Measurements from ENCODE around the gene SLC7A11.

Gene SLC7A11

DNA sequence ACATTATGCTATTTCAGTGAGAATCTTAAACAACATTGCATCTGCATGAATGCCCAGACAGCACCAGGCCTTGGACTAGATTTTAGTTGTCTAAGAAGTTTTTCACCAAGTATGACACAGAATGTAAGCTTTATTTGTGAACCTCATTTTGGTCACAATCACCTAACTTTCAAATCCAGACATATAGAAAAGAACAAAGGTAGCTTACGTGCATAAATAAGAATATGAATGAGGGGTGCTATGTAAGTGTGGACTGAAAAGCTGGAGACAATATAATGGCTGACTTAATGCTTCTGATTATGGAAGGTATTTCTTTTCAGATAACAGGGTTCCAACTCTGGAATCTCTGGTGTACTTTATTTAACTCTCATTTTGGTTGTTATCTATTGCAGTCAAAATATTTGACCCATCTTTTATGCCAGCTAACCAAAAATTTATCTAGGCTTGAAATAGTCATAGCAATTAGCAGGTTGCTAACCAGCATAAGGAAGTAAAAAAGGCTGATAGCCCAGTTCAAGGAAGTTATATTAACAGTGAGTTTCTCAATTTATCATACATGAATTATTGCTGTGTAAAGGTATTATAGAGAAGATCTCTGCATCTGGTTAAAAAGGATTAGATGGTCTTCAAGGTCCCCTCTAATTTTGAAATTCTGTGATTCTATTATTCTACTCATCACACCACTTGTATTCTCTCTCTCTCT lies 36.5 kb downstream of the SLC7A11 start:
- no peak for DNase-seq (ENCODE audit: low read depth in 2 of 2)

DNA sequence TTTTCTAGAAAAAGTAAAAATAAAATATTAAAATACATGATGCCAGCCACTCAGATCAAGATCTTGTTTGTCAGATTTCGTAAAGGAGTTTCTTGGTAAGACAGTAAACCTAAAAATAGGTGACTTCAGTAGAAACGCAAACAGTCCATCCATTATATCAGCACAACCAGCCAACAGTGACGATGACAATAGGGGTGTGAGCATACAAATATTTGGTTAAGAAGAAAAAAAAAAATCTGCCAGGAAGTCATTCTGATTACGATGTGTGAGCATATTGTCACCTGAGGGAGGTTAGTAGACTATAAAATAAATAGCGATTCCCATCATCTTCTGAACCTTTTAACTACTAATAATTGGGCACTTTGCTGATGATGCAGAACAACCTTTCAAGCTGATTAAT lies 37.6 kb downstream of the SLC7A11 start:
- DNase-seq (ENCODE audit: low read depth in 2 of 2): no peak

DNA sequence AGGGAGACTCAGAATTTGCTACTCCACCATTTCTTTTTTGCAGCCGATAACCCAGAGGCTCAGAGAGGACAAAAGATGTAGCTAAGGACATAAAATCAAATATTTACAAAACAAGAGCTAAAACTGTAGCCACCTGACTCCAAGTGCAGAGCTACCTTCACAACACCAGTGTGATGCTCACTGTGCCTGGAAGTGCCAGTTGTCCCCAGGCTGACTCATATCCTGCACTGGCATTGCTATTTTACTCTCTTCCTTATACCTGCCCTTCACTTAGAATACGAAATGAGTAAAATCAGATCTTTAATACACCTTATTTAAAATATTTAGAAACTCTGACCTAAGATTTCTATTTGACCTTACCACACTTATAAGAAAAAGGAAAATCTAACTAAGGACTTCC lies 39.5 kb downstream of the SLC7A11 start:
- no peak for DNase-seq (ENCODE audit: low read depth in 2 of 2)

DNA sequence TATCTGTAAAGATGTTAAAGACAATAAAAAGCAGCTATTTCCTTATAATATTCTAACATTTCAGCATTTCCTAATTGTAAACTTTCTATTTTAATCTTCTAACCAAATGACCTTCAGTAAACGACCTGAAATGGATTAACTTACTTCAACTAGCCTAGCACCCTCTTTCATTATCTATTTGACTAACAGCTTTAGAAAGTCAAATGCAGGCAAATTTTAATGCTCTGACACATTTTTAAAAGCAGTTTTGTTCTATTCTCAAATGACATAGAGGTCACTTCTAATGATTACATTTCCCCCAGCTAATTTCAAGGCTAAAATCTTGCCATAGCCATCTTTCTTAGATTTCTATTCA lies 41.9 kb downstream of the SLC7A11 start:
- DNase-seq (ENCODE audit: low read depth in 2 of 2): no peak

DNA sequence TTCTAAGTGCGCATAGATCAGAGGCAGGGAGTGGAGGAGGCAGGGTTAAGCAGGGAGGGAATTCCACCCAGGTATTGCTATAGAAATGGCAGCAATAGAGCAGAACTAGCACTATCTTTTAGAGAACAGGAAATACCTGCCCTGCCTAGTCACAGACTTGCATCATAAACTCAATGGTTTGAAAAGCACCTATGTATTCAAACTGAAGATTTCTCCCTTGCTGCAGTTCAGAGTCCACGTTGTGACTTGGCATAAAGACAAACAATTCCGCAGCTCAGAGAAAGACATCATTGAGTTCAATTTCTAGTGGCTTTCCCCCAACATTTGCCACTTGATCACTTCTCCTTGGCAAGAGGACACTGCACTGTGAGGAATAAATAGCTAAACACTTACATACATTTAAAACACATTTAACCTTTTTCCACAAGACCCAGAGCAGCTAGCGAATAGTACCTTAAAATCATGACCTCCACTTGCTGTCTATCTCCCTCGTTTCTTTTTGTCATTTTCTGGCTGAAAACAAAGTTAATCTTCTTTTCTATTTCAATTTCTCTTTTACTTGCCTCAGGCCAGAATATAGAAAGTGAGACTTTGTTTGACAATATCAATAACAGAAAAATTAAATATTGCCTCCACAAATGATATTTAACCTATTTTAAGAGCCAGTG lies 42.4 kb downstream of the SLC7A11 start:
- no peak for DNase-seq (ENCODE audit: low read depth in 2 of 2)

DNA sequence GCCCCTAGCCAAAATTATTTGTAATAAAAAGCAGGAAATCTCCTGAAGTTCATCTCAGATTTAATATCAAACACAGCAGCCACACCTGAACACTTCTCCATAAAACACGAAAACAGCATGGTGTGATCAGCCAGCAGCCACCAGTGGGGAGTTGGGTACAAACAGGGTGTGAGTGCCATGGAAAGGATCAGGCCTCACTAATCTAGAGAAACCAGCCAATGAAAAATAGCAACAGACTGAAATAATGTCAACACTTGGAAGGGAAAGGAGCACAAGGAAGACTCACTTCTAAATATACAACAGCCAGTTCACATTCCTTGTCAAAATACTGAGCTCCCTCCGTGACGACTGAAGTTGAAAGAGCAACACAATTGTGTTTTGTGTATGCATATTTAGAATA lies 46.0 kb downstream of the SLC7A11 start:
- no peak for DNase-seq (ENCODE audit: low read depth in 2 of 2)

DNA sequence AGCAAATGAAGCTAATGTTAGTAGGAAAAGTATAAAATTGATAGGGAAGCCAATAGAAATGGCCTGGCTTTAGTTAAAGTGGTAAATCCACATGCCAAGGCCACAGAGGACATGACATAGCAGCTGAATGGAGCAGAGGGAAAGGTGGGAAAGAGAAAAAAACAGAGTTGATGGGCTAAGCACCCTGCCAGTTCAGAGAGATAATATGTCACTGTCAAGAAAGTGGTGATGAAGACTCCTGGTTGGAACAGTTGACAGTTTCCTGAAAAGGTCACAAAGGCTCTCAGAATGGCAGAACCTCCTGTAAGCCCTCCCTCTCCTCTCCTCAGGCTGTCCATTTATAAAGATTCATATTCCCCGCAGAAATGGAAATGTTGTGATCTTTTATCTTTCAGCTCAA lies 48.2 kb downstream of the SLC7A11 start:
- no peak for DNase-seq (ENCODE audit: low read depth in 2 of 2)

DNA sequence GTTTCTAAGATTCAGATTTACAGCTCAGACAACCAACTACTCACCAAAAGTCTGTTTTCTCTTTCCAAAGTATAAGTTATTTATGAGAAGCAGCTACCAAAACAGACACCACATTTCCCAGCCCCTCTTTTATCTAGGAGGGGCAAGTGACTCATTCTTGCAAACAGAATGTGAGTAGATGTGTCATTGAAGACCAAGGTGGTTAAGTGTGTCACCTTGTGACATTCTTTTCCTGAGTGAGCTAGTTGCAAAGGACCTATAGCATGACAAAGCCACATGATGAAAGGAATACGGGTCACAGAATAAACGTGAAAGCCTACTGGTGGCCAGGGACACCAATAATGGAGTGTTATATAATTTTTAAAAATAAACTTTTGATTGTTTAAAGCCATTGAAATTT lies 50.0 kb downstream of the SLC7A11 start:
- DNase-seq (ENCODE audit: low read depth in 2 of 2): no peak

DNA sequence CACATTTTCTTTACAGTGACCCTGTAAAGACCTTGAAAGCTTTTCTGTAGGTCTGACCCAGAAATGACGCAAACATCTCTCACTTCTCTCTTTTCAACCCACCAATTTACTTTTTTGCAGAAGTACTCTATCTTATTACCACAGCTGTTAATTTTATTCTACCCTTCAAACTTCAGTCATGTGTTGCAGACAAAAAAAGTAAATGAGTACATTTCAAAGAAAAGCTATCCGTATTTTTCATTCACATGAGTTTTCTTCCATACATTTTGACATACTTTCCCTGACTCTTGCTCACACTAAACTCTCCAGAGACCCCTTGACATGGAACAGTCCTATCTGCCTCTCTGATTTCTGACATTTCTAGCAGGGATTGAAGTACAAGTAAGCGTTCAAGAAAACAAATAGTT lies 51.7 kb downstream of the SLC7A11 start:
- DNase-seq (ENCODE audit: low read depth in 2 of 2): no peak

DNA sequence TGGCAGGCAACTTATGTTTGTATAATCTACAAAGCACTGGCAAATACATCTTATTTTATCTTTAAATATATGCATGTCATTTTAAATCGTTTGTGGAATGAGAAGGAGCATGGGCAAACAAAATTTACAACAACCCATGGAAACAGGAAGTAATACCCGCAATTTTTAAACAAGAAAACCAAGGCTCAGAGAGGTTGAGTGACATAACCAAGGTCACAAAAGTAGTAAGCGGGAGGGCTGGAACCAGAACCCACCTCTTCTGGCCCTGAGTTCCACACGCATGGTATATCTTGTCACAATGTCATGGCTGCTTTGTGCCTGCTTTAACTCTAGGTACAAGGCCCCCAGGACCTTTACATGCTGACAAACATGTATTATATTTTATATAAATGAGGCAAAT lies 52.9 kb downstream of the SLC7A11 start:
- no peak for DNase-seq (ENCODE audit: low read depth in 2 of 2)

DNA sequence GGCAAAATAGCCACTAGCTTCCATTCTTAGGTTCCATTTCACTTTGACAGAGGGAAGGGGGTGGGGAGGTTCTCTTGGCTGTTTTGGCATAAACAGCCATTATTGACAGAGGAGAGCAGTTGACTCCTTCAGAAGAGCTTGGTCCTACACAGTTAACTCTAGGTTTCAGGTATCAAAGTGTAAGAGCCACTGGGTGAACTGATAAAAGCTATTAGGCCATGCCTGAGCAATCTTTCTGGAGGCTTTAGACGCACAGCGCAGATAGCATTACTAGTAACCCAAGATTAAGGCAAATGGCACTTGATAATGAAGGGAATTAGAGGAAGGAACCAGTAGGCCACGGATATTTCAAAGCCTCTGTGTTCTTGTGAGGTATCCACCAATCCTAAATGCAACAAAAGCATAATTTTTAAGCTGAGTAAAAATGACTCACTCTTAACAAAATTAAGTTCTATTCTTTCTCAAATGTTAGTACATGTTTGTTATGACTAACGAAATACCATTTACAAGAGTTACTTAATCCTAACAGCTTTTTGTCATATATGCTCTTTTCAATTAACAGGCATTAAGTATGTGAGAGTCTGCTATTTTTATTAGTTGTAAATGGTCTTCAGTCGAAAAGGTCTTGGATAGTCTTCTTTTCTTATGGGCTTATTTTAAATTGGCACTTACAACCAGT lies 53.6 kb downstream of the SLC7A11 start:
- DNase-seq (ENCODE audit: low read depth in 2 of 2): no peak

DNA sequence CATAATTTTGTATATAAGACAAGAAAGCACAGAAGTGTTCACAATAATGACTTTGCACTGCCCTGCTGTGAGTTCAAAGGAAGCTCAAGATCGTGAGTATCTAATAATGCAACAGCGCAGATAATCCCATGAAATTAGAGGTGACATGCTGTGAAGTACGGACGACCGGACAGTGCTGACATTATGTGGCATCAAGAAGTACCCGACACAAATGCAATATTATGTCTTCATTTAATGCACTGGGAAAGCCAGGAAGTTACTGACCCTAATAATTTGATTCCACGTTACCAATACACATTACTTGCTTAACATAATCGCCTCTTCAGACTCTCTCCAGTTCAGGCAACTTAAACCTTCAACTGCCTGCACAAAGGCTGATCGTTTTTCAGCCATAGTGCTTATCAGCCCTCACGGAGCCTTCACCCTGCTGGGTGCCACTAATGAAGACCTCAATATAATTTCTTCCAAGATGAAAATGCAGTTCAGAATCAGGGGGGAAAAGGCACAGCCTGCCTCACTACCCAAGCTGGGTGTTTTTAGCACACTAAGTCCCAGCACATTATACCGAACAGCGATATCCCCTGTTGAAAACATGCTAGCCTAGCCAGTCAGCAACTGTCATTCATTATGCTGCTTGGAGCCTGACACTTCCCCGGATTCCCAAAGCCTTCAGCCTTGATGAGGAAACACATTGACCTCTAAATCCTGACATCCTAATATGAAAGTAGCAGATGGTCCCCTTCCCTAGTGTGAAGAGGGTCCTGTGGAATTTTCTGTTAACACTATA lies 56.1 kb downstream of the SLC7A11 start:
- no peak for DNase-seq (ENCODE audit: low read depth in 2 of 2)

DNA sequence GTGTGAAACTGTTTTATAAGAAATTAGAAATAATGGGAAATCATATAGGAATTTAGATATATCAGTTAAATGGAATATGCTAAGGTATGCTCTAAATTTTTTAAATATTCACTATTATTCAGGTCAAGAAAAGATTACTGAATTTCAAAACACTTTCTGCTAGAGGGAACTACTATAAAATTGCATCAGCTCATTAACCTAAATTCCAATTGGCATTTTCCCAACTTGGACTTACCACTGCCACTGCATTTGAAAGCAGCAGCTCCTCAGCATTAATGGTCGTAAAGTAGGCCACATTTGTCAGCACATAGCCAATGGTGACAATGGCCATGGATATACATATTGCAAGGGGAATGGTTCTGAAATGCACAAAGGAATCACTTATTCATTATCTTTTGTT lies 57.3 kb downstream of the SLC7A11 start:
- DNase-seq (ENCODE audit: low read depth in 2 of 2): no peak

DNA sequence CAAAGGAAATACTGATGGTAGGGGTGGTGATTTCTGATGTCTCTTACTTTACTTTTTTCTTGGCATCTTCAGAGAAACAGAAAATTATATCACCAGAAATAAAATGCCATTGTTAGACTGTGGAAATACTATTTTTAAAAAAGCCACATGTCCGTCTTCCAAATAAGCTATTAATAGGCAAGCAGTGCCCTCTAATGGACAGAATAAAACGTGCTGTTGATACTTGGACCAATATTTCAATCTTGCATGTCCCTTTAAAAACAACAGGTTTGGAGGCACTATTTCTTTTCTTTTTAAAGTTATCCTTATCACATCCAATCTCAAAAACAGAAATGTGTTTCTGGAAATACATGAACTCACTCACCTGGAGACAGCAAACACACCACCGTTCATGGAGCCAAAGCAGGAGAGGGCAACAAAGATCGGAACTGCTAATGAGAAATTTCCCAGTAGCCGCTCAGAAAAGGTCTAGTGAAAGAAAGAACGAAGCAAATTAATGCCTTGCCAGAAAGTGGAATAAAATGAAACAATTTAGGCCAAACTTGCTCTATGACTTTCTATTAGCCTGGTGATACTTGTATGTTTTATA lies 59.2 kb downstream of the SLC7A11 start:
- DNase-seq (ENCODE audit: low read depth in 2 of 2): no peak

DNA sequence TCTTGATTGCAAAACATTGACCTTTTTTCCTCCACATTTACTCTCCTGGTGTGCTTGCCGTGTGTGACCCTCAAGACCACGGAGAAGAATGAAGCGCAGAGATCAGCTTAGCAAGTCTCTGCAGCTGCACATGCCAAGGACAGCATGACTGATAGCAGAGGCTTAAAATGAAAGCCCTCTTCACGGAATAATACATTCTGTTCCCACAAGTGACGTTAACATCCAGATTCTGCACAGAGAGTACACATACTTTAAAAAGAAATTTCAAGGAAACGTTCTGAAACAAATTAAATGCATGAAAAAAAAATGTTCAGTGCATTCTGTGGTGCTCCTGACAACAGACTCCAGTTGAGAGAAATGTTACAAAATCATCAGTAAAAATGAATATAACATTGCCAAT lies 60.9 kb downstream of the SLC7A11 start:
- DNase-seq (ENCODE audit: low read depth in 2 of 2): no peak

DNA sequence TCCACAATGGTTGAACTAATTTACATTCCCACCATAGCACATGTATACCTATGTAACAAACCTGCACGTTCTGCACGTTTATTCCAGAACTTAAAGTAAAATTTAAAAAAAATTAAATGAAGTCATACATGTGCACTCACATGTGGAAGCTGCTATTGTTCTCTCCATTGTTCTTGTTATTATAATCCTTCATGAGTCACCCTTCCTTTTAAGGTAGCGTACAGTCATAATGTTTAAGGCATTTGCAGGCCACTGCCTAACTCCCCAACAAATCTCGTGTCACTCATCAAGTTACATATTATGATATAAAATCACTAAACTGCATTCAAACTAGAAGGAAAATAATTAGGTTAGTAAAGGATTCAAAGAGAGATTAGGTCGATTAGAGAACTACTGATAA lies 63.6 kb downstream of the SLC7A11 start:
- no peak for DNase-seq (ENCODE audit: low read depth in 2 of 2)

DNA sequence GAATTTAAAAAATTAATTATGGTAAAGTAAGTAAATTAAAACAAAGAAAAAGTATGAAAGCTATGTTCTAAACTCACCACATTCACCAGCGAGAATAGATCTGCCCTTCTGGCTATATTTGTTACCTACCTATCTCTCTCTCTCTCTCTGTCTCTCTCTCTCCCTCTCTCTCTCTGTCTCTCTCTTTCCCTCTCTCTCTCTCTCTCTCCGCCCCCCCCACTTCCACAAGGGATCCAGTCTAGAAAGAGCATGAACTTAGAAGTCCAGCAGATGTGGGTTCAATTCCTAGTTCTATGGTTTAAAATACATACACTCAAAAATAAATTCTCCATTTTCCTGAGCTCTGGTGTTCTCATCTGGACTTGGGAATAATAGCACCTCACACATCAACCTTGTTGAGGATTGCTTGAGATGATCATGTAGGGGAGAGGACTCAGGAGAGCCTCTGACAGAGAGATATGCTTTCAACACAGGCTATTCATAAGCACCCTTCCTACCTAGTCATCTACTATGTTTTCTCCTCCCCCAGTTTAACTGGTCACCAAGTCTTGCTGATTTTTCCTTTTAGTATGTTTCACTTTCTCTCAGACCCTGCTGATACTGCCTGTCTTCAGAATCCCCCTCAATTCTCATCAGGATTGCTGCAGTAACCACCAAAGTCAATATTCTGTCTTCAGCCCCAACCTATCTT lies 64.7 kb downstream of the SLC7A11 start:
- no peak for DNase-seq (ENCODE audit: low read depth in 2 of 2)

DNA sequence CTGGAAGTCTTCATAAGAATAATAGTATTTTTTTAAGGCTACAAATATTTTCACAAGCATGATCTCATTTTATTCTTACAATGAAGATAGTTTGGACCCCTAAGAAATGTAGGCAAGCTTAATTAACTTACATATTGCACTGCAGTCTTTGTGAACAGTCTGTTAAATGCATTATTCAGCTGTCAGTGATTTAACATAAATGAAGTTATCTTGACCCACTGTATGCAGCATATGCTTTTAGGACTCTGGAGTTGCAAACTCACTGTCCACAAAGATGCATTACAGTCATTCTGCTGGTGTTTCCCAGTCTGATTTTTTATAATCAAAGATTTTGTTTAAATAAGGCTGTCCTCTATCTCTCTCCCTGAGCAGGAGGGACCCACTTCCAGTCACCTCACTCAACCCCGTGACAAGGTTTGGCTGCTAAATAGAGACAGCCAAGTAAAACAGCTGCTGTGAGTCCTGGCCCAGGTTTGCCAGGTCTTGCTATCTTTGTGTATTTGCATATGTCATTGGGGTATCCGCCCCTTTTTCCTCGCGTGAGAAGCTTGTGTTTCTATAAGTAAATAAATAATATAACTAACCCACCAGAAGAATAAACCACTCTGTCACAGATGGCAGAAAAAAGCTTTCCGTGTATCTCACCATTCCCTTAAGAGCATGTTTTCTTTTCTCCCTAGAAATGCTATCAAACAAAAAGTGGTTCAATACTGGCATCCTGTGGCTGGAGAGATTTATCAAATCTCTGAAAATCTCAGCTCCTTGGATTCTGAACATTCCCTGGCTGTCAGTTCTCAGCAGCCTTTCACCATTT lies 67.0 kb downstream of the SLC7A11 start:
- no peak for DNase-seq (ENCODE audit: low read depth in 2 of 2)

DNA sequence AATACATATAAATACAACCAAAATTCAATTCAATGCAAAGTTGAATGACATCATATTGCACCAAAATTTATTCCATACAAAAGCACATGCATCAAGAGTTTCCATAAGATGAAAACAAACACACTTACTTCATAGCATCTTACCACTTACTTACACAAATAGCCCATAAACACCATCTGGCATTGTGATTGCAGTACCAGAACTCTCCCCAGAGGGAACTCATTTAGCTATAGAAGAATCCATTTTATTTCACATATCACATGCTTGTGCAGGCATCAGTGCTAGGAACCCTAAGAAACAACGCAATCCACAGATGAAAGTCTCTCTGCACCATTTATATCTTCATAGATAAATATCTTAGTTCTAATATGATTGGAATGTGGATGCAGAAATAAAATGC lies 77.9 kb downstream of the SLC7A11 start:
- DNase-seq (ENCODE audit: low read depth in 2 of 2): no peak

DNA sequence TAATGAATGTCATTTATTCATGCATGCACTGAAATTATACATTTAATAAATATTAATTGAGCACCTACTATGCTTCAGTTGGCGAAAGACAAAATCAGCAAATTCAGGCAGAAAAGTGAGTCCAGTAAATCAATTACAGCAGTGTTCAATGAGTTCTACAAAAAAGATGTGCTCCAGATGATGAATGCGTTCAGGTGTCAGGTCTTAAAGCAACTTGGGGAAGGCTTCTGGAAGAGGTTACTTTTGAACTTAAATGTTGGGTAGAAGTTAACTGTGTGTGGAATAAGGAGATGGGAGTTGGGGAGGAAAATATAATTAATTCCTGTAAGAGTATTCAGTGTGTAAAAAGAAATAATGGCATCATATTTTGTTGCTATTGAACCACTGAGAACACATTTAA lies 79.0 kb downstream of the SLC7A11 start:
- no peak for DNase-seq (ENCODE audit: low read depth in 2 of 2)

DNA sequence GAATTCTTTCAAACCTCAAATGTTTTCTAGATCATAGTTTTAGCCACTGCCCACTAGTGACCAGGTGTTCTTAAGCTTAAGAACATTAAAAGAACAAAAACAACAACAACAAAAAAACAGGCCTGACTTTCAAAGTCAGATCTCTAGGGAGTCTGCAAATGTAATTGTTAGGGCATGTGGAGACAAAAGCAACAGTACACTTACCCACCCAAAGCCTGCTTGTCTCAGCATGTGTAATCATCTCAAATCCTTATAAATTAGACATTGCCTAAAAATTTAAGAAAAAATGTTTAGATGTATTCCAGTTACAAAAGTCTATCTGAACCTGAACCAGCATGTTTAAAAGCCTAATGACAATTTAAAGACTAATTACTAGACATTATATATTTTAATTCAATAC lies 79.9 kb downstream of the SLC7A11 start:
- DNase-seq (ENCODE audit: low read depth in 2 of 2): no peak

Data from stimulated activated CD8-positive, alpha-beta memory T cell treated with anti-CD3 and anti-CD28 coated beads, Interleukin-15, amount 100 ng/mL, for 48 hours (primary cell).